Keratinocyte (primary cell): ENCODE results near the gene PCBD1. TPM values are rescaled to one million over a fixed set of nuclear protein-coding genes. Genes with fewer than 3 reads are reported as not detected.

ENCODE experiments used
- DNase-seq: peaks from one replicate; pipeline ENCODE4 v3.0.0-alpha.2; 2011; ENCODE audit warnings: low read depth, missing footprints, low spot score
- FAIRE-seq: peaks from 2 replicates; lab custom pipeline; 2011; peaks lifted over from hg19 to GRCh38; lab: Jason Lieb, UNC
- H2AFZ ChIP-seq: 2 replicates; pipeline ENCODE4 v1.6.0; 2012; ENCODE audit warnings: low read length, control low read depth, inconsistent platforms; ENCODE audit not compliant: control insufficient read depth
- H3K27ac ChIP-seq: 2 replicates; pipeline ENCODE4 v1.5.1; 2011; ENCODE audit warnings: low read length; ENCODE audit not compliant: control insufficient read depth, insufficient read depth
- H3K27me3 ChIP-seq: 3 replicates; pipeline ENCODE4 v1.6.0; 2011; ENCODE audit warnings: low read length; ENCODE audit not compliant: control insufficient read depth, insufficient read depth; ENCODE audit errors: extremely low read depth
- H3K36me3 ChIP-seq, 2 experiments: 2 replicates in 1 of 2; 3 replicates in 1 of 2; pipeline ENCODE4 v1.5.1; 2011; ENCODE audit warnings: low read length in 2 of 2, mild to moderate bottlenecking in 1 of 2; ENCODE audit not compliant: control insufficient read depth in 2 of 2, insufficient read depth in 2 of 2; ENCODE audit errors: extremely low read depth in 1 of 2
- H3K4me1 ChIP-seq: 3 replicates; pipeline ENCODE4 v1.5.1; 2011; ENCODE audit warnings: low read length; ENCODE audit not compliant: control insufficient read depth, insufficient read depth; ENCODE audit errors: extremely low read depth
- H3K4me2 ChIP-seq: 3 replicates; pipeline ENCODE4 v1.6.0; 2011; ENCODE audit warnings: low read depth, low read length; ENCODE audit not compliant: control insufficient read depth, insufficient read depth; ENCODE audit errors: extremely low read depth
- H3K4me3 ChIP-seq, 3 experiments: fragments of 200-600 bp in 1 of 3; sonication (generic) in 1 of 3; 2 replicates in 2 of 3; 3 replicates in 1 of 3; pipeline ENCODE4 v1.5.1; 2011 to 2016; ENCODE audit warnings: low read length in 3 of 3, mild to moderate bottlenecking in 3 of 3, control low read depth in 2 of 3, inconsistent platforms in 1 of 3, low read depth in 1 of 3, mixed read lengths in 1 of 3, mixed run types in 1 of 3, moderate library complexity in 1 of 3; ENCODE audit not compliant: control insufficient read depth in 2 of 3, insufficient read depth in 2 of 3; ENCODE audit errors: extremely low read depth in 1 of 3
- H3K79me2 ChIP-seq: 2 replicates; pipeline ENCODE4 v1.6.0; 2012; ENCODE audit warnings: low read length; ENCODE audit not compliant: control insufficient read depth, insufficient read depth
- H3K9ac ChIP-seq: 3 replicates; pipeline ENCODE4 v1.6.0; 2011; ENCODE audit warnings: low read length; ENCODE audit not compliant: control insufficient read depth, insufficient read depth; ENCODE audit errors: extremely low read depth
- H3K9me1 ChIP-seq: 3 replicates; pipeline ENCODE4 v1.6.0; 2011; ENCODE audit warnings: low read length; ENCODE audit not compliant: control insufficient read depth, insufficient read depth; ENCODE audit errors: extremely low read depth
- H3K9me3 ChIP-seq: 2 replicates; pipeline ENCODE4 v1.5.1; 2012; ENCODE audit warnings: low read depth, low read length; ENCODE audit not compliant: control insufficient read depth
- H4K20me1 ChIP-seq: 3 replicates; pipeline ENCODE4 v1.6.0; 2011; ENCODE audit warnings: low read length; ENCODE audit not compliant: control insufficient read depth, insufficient read depth; ENCODE audit errors: extremely low read depth
- CTCF ChIP-seq, 3 experiments: IDR thresholded peaks in 1 of 3; conservative IDR thresholded peaks in 1 of 3; optimal IDR thresholded peaks in 1 of 3; 2 replicates in 2 of 3; 3 replicates in 1 of 3; pipeline versions ENCODE3 to v1.5.1; 2011; ENCODE audit warnings: low read length in 3 of 3, mild to moderate bottlenecking in 3 of 3, moderate library complexity in 2 of 3, control low read depth in 1 of 3, inconsistent platforms in 1 of 3; ENCODE audit not compliant: insufficient read depth in 2 of 3; ENCODE audit errors: extremely low read depth in 1 of 3
- EZH2 ChIP-seq: IDR thresholded peaks from one replicate; pipeline ENCODE4 v1.6.1; 2012; ENCODE audit warnings: inconsistent platforms, mild to moderate bottlenecking, low read length, moderate library complexity
- dilution Hi-C: fragments of 300-500 bp; cut with MboI; formaldehyde crosslinking; loops from one replicate; pipeline ENCODE4 v1.7.0; 2020; ENCODE audit warnings: low sequenced_read_pairs; ENCODE audit not compliant: extremely low pct_ligation_motif_present
- polyA plus RNA-seq, 5 experiments: library from polyadenylated mRNA; depleted of rRNA in 3 of 5; stranded (reverse) in 3 of 5; stranded (forward) in 1 of 5; unstranded in 1 of 5; fragments of >200 nt; gene quantifications; 1 replicate in 1 of 5; 2 replicates in 3 of 5; 3 replicates in 1 of 5; pipeline versions ENCODE4 v1.2.1 to v1.2.3, GENCODE V29; 2011 to 2012; ENCODE audit warnings: missing spikeins in 2 of 5, low read depth in 1 of 5, low replicate concordance in 1 of 5

PCBD1 gene
- polyA plus RNA-seq, 1 donor (not counting 4 experiments of a cell fraction or from before 2014, with no cell fraction given), result 41.5 TPM

- Histone ChIP-seq H3K4me3 (no peak overlapping the region), H3K79me2 (no peaks in the 10 kb centered on the region), H3K27me3 (no peaks in the 10 kb centered on the region), H3K27ac (no peak overlapping the region), H3K9me3 (no peaks in the 10 kb centered on the region), H2AFZ (no peak overlapping the region), H3K36me3 (peaks cover 14 to 20% of the 10 kb centered on the region in 2 experiments), H4K20me1 (no peaks in the 10 kb centered on the region), H3K9ac (no peak overlapping the region), H3K4me2 (no peak overlapping the region), H3K9me1 (no peaks in the 10 kb centered on the region), H3K4me1 (no peaks in the 10 kb centered on the region)
- dilution Hi-C loops, result no loop called here
- DNase-seq (no peak), FAIRE-seq (no peak)
- TF ChIP-seq CTCF (optimal IDR thresholded peaks at IDR 0.05 in 1 of 3, IDR thresholded peaks at IDR 0.05 in 1 of 3, conservative IDR thresholded peaks at IDR 0.05 in 1 of 3; ENCODE audit: extremely low read depth in 1 of 3, insufficient read depth in 2 of 3, low read length in 3 of 3) (no peak), EZH2 (no peak)
Observed at GRCh38 chr10:70858759-70859158, 29.6 kb downstream of the PCBD1 start.

- no peak overlapping the region for H3K4me3 ChIP-seq
- no peaks in the 10 kb centered on the region for H4K20me1 ChIP-seq
- no peak overlapping the region for H3K27ac ChIP-seq
- H3K9me3 ChIP-seq, result no peaks in the 10 kb centered on the region
- H3K27me3 ChIP-seq, result no peaks in the 10 kb centered on the region
- no peaks in the 10 kb centered on the region for H3K79me2 ChIP-seq
- H3K4me2 ChIP-seq, result no peak overlapping the region
- no peak for FAIRE-seq
- dilution Hi-C loops, result no loop called here
- no peak overlapping the region for H3K9ac ChIP-seq
- peaks cover 8% of the 10 kb centered on the region for H3K4me1 ChIP-seq
- H3K9me1 ChIP-seq, result no peaks in the 10 kb centered on the region
- TF ChIP-seq EZH2, result no peak
- no peak for TF ChIP-seq CTCF (optimal IDR thresholded peaks at IDR 0.05 in 1 of 3, IDR thresholded peaks at IDR 0.05 in 1 of 3, conservative IDR thresholded peaks at IDR 0.05 in 1 of 3; ENCODE audit: extremely low read depth in 1 of 3, insufficient read depth in 2 of 3, low read length in 3 of 3)
- H2AFZ ChIP-seq, result no peak overlapping the region
- no peak for DNase-seq
- H3K36me3 ChIP-seq, result peaks cover 18 to 21% of the 10 kb centered on the region in 2 experiments
Observed at GRCh38 chr10:70856454-70856853, 31.9 kb downstream of the PCBD1 start.
